ENCODE data around the gene ZP3. TPM values are rescaled to one million over a fixed set of nuclear protein-coding genes. Genes with fewer than 3 reads are reported as not detected.

ZP3 gene
- total and polyA plus RNA-seq, 2 of the 8 experiments (the other 6 are each of a cell fraction or from before 2014, with no cell fraction given): 1.5 to 2.4 TPM

DNA sequence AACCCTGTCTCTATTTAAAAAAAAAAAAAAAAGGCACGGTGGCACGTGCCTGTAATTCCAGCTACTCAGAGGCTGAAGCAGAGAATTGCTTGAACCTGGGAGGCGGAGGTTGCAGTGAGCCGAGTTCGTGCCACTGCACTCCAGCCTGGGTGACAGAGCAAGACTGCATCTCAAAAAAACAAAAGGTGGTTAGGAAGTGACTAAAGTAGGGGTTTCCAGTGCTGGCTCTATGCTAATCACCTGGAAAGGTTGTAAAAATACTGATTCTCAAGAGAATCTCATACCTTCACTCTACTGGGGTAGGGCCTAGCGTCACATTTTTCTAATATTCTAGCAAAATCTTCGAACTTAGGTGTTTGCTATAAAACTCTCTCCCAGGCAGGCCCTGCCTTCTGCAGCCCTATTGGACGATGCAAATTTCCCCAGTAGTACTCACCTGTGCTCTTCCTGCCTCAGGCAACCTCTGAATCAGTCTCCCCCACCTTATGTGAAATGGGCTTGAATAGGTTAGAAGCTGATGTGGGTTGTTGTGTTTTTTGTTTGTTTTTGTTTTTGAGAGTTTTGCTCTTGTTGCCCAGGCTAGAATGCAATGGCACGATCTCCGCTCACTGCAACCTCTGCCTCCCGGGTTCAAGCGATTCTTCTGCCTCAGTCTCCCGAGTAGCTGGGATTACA lies 3.5 kb downstream of the ZP3 start:
- Histone ChIP-seq H3K79me2 (ENCODE audit: control insufficient read depth in 1 of 2, insufficient read depth in 2 of 2, low read length in 2 of 2) (no peaks in the 10 kb centered on the region), H3K36me3 (ENCODE audit: control insufficient read depth in 2 of 4, insufficient read depth in 4 of 4, low read length in 3 of 4) (no peaks in the 10 kb centered on the region), H4K8ac (ENCODE audit: extremely low read depth, insufficient read depth, low read length) (no peak overlapping the region), H3K56ac (replicated peaks; ENCODE audit: insufficient read length, low read depth, low read length) (no peak overlapping the region), H2BK12ac (ENCODE audit: low read depth, low read length) (no peak overlapping the region), H4K5ac (ENCODE audit: insufficient read length, low read depth, low read length) (no peak overlapping the region), H3K9ac (replicated peaks in 1 of 4; ENCODE audit: extremely low read depth in 1 of 4, low read depth in 3 of 4, low read length in 3 of 4) (no peak overlapping the region), H3K18ac (ENCODE audit: extremely low read depth, low read length) (no peak overlapping the region), H3K9me3 (ENCODE audit: insufficient read depth in 2 of 2, low read depth in 1 of 2, low read length in 1 of 2) (no peaks in the 10 kb centered on the region), H3K27ac (ENCODE audit: low read depth, low read length) (no peak overlapping the region), H3K79me1 (ENCODE audit: low read depth, low read length) (no peaks in the 10 kb centered on the region; the same call in 1 of the 2 replicates), H4K91ac (replicated peaks; ENCODE audit: insufficient read length, low read length) (no peak overlapping the region), H3K23me2 (ENCODE audit: low read depth, low read length) (no peaks in the 10 kb centered on the region), H2BK20ac (ENCODE audit: low read length) (no peak overlapping the region), H3K4me3 (ENCODE audit: extremely low read depth in 1 of 4, insufficient read depth in 2 of 4, low read depth in 3 of 4, low read length in 4 of 4) (no peak overlapping the region), H3K27me3 (replicated peaks in 1 of 4; ENCODE audit: control insufficient read depth in 3 of 4, extremely low read depth in 1 of 4, insufficient read depth in 3 of 4, low read length in 3 of 4) (no peaks in the 10 kb centered on the region), H3K23ac (ENCODE audit: insufficient read length) (no peak overlapping the region), H2BK5ac (ENCODE audit: low read depth, low read length) (no peak overlapping the region), H2AK5ac (ENCODE audit: low read depth, low read length) (no peak overlapping the region), H4K20me1 (replicated peaks in 1 of 2; ENCODE audit: control insufficient read depth in 1 of 2, insufficient read depth in 2 of 2, low read length in 2 of 2) (no peaks in the 10 kb centered on the region), H3K4me1 (replicated peaks in 1 of 4; ENCODE audit: control insufficient read depth in 3 of 4, insufficient read depth in 4 of 4, low read length in 3 of 4) (peaks cover 2 to 7% (median 4%) of the 10 kb centered on the region in 4 experiments), H3K4me2 (ENCODE audit: insufficient read depth in 1 of 2, low read depth in 2 of 2, low read length in 2 of 2) (no peak overlapping the region), H3K14ac (ENCODE audit: insufficient read length) (no peak overlapping the region), H2BK120ac (replicated peaks; ENCODE audit: low read depth, low read length) (no peak overlapping the region), H2AFZ (ENCODE audit: low read length) (no peak overlapping the region), H3K4ac (replicated peaks; ENCODE audit: insufficient read length, low read depth, low read length) (no peak overlapping the region), H2BK15ac (ENCODE audit: low read length) (no peak overlapping the region)
- CTCF ChIA-PET (ENCODE audit: partially characterized antibody): interaction anchor here (0.7 to 0.9 kb wide), 2 partner anchors 22 to 65 kb away, joined by 3 to 5 read pairs; no protein-coding TSS in a partner anchor
- DNase-seq (ENCODE audit: low read depth in 1 of 2, low spot score in 2 of 2) (no peak), FAIRE-seq (no peak)
- WGBS, 2 experiments (ENCODE audit: extremely low coverage in 1 of 2, insufficient coverage in 1 of 2, insufficient read length in 1 of 2, insufficient replicate concordance in 2 of 2, low coverage in 1 of 2, low lambda C conversion rate in 2 of 2, missing lambda C conversion rate in 1 of 2): 90% methylated on average over 11 of the region's 13 CpGs; no CpG with 5 or more reads in 1 of the 2 experiments
- POLR2A ChIA-PET (ENCODE audit: partially characterized antibody): interaction anchor here (0.6 to 1.9 kb wide), 4 partner anchors 10 to 131 kb away, joined by 3 to 8 read pairs (median 4); partner anchors contain the start of gene YWHAG
- TF ChIP-seq CHD2 (IDR thresholded peaks at IDR 0.05; ENCODE audit: low read length): no peak
- TF ChIP-seq CBX8 (IDR thresholded peaks at IDR 0.05; ENCODE audit: borderline replicate concordance, low read depth, low read length): no peak
